TTC549 (cell line): ENCODE results near the gene RCAN2.

Experiments used
- FAIRE-seq: peaks from 2 replicates; lab custom pipeline; 2012; peaks lifted over from hg19 to GRCh38; lab: Jason Lieb, UNC

Gene RCAN2

DNA sequence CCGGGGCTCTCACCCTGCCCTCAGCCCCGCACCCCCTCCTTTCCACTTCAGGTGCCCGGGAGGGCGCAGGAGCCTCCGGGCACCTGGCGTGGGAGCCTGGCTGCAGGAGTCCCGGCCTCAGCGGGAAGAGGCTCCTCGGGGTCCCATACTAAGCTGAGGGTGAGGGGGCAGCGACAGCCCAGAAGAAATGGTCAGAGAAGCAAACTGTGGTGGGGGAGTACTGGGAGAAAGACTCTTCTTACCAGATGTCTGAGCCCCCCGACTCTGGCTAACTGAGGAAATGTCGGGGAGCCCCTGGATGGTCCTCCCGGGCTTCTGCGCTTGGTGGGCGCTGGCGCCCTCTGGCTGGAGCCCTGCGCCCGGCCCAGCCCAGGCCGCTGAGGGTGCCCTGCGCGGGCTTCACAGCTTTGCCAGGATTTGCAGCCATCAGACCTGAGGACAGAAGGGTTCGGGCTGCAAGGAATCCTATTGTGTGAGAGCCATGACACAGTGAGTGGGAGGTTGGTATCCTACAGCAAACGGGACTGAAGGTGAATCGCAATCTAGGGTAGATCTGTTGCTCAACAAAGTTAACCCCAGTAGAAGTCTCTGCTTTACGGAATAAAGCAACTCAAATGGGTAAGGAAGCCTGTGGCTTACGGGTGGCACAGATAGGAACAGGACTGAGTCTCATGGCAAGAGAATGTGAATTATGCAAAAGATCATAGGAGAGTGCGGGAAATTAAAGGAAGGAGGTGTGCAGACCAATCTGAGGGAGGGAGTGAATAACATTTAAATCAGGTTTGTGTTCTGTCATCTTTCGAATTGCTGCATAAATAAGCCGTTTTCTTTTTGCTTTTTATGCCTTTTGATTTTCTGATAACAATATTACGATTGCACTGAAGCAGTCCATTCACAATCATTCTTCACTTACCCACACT is 639 bp upstream of the RCAN2 start:
- no peak for FAIRE-seq

DNA sequence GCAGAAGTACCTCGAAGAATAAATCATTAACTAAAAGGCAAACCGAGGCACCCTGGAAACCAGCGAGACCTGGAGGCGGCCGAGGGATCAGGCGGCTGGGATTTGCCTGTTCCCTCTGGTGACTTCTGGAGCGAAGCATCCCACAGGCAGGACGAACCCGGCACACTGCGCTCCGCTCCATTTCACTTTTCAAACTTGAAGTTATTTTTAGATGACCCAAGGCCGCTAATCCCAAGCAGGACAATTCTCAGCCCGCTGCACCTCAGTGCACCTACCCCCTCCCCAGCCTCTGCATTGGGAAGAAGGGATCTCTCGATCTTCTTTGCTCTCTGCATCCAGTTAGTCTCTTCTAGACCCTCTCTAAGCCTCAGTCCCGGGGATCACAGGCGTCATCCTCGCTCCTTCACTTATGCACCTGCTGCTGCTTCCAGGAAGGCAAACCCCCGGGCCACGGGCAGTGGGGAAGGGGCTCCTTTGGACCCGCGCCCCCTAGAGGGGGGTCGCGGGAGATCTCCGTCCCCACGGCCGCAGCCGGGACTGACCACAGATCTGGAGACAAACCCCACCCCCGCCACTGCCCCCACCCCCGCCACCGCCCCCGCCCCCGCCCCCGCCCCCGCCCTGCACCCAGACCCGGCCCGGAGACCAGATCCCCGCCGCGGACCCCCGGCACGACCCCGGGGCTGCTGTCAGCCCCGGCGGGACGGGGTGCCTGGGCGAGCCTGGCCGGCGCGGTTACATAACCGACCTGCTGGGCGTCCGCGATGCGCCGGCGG is 636 bp downstream of the RCAN2 start:
- FAIRE-seq: no peak

DNA sequence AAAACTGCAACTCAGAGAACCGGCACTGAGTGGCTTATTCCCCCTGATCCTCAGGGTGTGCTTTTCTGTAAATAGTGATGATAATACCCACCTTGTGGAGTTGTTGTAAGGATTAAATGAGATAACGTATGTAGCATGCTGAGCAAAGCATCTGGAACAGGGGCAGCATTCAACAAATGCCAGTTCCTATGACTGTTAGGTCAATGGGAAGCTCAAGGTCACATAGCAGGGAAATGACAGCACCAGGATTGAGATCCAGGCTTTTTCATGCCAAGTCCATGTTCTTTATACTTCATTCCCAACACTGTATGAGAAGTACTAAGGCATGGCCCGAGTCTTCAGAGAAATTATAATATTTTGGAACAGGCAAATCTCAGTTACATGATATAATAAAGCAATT is 5.1 kb downstream of the RCAN2 start:
- no peak for FAIRE-seq

DNA sequence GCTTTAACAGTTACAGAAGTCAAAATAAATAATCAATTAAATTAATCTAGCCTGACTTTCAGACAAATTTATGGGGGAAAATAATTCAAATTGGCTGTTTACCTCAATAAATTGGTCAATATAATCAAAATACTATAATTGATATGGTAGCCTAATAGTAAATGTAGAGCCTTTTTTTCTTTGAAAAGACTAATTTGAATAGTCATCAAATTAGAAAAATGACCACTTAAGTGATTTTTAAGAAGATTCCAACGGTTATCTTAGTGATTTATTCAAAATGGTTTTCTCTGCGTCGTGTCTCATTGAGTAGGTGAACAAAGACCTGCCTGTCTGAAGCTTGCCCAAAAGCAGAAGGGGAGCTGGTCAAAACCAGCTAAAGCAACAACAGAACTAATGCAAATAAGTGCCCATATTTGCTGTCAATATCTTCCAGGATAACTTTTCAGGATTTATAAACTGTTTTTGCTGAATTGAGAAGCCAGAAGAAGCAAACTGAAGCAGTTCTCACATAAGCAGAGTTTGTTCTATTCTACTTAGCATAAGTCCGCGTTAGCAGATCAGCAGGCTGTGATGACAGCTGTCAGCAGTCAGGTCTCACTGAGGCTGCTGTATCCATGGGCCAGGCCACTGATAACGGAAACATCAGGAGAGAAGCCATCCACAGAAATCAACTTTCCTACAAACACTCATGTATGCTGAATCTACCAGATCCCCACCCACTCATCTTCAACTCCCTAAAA is 7.0 kb downstream of the RCAN2 start:
- no peak for FAIRE-seq

DNA sequence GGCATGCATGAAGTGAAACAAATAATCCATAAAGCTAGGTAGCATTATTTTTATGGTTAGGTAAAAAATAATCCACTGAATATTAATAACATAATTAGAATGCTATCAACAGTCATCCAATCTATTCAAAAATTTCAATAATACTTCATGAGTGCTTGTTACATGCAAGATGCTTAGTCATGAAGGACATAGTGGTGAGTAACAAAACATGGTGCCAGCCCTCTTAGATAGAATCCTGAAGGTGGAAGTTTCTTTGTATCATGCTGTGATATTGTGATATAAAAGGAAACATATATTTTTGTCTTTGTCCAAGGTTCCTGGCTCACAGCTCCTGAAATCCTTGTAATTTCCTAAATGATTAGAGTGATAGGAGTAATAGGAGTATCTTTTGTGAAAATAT is 14.9 kb downstream of the RCAN2 start:
- no peak for FAIRE-seq

DNA sequence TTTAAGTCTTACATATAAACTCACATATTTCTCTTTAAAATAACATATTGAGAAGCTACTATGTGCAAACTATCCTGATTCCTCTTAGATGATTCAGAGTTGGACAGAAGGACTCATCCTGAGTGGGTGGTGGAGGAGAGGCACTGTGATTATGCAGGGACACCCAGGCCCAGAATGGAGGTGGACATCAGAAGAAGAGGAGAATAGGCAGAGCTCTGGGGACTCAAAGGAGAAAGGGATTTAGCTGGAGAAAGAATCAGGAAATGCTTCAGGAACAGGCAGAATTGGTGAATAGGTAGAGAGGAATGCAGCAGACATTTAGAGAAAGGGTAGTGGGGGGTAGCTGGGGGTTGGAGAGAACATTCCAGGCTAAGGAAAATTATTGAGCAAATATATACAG is 17.4 kb downstream of the RCAN2 start:
- no peak for FAIRE-seq

DNA sequence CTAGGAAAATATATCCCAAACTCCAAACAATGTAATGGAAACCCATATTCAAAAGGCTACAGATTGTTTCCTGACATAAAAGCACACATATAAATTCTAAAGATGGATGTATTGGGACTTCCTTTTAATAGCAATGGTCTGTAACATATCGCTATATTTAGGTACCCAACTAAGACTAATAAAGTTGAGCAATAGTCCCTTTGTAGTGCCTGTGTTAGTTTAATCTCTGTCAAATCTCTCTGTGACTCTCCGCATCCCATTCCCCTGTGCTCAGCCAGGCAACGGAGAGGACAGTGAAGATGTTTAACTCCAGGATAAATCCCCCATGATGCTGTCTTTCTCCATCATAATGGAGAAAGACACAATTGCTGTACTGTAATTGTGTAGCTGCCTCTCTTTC is 19.0 kb downstream of the RCAN2 start:
- no peak for FAIRE-seq

DNA sequence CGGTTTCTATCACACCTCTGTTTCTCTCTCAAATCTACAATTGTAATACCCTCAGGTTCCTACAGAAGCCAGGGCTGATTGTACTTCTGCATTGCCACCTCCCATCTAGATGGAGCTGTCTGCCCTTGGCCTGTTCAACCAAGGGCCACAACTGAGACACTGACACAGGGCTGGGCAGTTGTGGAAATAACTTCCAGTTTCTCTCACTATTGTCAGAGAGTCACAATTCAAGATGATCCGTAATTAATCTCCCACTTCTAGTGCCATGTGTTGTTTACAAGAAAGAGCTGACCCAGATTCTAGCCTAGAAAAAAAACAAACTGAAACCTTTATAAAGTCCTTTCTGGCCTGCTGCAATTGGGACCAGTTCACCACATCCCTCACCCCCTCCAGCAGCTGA is 22.2 kb downstream of the RCAN2 start:
- FAIRE-seq: no peak

DNA sequence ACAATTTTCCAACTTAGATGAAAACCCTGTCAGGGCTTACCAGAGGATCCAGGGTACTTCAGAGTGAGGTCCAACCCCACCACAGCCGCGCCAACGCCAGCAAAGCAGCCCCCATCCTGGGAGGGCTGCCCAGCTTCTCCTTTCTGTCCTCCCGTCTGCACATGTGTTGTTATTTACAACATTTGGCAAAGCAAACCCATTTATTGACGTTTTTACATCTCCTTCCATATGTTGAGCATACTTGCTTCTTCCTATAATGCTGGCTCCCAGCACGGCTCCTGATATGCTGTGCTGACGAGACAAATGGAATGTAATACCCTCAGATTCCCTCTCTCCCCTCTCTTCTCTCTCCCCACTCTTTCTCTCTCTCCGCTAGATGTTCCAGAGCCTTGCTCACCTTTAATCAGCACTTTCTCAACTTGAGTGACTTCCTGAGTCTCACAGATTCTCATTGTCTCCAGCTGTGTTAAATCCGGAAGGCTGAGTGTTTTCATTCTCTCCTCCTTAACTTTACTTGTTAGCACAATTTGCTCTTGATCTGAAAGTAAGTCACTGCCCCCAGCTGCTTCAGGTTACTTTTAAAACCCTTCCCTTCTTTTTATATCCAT is 22.7 kb downstream of the RCAN2 start:
- no peak for FAIRE-seq

DNA sequence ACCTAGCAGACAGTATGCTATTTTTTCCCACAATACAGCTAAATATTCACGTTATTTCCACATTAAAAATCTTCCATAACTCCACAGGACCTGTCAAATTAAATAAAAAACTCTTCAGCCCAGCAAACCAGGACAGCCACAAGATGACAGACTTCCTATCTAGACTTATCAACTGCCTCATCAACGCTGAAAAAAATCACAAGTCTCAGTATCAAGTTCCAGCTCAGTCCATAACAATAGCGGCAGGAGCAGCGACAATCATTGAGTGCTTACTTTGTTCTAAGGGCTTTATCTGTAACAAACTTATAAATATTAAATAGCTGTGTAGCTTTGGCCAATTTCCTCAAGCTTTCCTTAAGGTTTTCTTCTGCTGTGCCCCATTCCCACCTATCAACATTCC is 24.7 kb downstream of the RCAN2 start:
- no peak for FAIRE-seq

DNA sequence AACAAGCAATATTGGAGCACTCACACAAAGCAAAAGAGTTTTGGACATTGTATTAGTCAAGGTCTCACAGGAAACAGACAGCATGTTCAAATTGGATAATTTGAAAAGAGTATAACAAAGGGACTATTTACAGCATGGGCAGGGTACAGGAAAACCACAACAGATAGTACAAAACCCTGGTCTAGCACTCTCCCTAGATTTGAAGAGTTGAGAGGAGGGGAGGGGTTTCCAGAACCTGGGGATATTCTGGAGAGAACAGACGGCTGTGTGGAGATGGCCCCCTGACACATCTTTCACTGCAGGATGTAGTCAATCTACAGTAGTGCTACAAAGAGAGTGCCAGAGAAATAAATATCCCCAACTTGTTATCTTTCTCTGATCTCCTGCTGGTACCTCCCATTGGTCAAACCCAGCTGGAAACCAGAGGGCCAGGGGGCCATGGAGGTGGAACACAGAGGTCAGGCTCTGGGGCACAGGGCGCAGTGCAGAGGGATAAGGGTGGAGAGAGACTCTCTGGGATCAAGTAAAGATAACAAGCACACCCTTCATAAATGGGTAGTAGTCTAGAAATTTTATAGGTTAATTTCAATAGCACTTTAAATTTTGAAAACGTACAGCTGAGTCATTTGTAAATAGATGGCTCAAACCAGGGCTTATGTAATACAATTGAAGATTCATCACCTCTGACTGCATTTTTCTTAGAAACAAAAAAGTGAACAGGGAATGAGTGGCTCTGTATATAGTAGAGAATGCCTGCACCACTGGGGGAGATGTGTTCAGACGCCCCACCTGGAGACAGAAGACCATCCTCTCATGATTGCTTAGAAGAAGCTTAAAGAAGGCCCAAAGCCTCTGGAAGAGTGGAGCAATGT is 25.7 kb downstream of the RCAN2 start:
- no peak for FAIRE-seq

DNA sequence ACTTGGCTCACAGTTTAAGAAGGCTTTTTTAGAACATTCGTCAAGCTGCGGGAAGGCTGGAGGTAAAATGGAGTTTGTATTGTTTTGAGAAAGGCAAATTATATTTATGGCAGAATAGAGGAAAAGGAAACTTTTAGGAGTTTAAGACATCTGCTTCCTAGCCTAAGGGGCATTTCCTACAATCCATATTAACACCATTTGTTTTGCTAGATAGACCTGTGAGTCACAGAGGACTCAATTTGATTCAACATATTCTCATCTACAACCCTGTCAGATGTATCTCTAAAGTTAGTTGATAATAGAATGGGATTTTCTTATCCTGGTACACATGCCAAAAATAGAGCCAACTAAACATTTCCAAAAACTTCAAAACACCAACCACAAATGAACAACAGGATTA is 35.0 kb downstream of the RCAN2 start:
- no peak for FAIRE-seq

DNA sequence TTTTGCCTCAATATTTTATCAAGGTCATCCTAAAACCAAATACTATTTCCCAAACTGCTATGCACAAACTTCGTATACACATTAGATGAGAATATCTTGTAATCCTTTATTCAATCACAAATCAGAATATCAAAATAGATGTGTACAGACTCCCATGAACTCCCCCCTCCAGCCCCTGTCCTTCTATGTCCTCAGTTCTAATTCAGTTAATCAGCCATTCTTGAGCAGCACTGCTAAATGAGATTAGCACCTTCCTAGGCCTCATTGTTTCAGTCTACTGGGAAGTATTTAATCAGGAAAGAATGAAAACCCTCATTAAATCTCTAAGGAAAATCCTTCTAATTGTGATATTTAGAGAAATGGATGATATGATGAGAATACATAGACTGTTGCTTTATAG is 36.6 kb downstream of the RCAN2 start:
- no peak for FAIRE-seq

DNA sequence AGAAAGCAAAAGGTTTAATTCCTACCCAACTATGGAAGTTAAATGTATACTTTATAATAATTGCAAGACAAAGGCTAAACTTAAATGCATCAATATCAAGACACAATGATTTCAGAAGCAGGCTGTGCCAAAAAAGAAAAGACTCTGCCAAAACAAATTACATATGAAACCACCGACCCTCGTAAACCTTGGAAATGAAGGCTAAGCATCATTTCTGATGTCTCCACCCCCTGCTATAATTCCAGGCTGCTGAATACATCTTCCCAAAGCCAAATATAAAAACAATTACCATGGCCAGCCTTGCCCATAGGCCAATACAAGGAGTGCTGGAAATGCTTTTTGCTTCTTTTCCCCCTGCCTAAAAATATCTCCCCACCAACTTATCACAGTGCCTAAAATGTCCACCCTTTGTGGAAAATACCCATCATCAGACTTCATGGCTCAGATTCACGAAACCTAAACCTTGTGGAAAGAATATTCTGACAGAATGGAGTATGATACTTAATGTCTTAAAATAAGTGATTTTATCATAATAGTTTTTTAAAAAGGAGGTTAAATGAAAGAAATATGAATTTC is 37.4 kb downstream of the RCAN2 start:
- FAIRE-seq: no peak

DNA sequence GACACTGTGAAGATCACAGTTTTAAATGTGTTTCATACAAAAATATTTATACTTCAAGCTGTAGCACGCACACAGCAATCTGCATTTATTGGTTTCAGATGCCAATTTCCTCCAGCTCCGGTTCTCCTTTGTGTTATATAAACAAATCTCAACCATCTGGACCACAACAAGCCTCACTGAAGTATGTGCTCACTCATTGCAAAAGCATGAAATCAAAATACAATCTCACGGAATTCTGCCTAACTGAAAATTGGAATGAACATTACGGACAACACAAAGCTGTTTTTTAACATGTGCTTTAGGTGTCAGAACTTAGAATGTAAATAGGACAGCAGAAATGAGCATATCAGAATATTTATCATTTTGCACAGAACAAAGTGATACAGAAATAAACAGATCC is 38.0 kb downstream of the RCAN2 start:
- no peak for FAIRE-seq

DNA sequence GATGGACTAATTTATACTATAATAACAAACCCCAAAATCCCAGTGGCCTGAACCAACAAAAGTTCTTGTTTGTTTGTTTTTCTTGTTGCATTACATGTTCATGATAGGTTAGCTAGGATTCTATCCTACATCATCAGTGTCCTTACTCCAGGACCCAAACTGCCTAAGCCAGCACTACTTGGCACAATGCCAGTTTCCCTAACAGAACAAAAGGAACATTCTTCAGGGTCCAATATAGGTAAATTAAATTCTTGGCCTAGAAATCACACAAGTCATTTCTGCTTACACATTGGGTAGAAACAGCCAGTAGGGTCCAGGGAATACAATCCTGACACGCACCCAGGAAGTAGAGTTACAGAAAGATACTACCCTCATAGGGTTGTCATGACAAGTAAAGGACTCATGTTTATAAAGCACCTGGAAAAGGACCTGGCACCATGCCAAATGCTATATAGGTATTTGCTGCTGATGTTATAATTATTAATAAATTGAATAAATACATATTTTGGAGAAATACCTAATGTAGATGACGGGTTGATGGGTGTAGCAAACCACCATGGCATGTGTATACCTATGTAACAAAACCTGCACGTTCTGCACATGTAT is 38.8 kb downstream of the RCAN2 start:
- FAIRE-seq: no peak

DNA sequence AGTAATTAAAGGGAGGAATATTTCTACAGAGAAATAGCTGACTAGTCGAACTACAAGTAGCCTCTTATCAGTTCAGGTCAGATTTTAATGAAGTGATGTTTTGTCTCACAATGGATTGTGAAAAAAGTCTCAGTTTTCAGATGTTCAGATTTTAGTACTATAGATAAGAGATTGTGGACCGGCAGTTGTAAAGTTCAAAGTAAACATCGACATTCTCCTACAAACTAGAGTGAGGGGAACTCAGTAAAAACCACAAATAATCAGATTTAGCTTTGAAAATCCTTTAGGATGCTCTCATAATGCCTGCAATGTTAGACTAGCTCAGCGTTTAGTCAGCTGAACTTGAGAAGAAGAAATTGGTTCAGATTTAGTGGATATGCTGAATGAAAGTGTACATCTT is 39.9 kb downstream of the RCAN2 start:
- no peak for FAIRE-seq

DNA sequence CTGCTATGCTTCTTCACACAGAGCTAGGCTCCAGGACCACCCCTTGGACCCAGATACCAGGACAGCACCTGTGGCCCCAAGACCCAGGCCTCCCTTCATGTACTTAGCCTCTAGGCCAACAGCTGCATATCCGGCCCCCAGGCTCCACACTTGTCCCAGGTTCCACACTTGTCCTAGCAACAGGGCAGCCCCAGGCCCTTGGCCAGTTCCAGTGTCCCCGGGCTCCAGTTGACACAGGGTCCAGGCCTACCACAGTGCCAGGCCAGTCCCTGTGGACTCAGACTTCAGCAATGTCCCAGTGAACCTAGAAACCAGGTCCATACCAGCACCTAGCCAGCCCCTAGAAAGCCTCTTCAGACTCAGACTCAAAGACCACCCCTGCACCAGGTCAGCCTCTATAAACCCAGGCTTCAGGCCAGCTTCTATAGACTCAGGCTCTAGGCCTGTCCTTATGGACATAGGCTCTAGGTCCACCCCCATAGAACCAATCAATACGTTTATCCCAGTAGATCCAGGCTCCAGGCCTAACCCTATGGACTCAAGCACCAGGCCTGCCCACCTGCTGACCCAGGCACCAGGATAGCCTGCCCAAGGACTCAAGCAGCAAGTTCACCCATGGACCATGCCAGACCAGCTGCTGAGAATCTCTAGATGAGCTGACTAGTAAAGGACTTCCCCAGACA is 46.3 kb downstream of the RCAN2 start:
- FAIRE-seq: no peak

DNA sequence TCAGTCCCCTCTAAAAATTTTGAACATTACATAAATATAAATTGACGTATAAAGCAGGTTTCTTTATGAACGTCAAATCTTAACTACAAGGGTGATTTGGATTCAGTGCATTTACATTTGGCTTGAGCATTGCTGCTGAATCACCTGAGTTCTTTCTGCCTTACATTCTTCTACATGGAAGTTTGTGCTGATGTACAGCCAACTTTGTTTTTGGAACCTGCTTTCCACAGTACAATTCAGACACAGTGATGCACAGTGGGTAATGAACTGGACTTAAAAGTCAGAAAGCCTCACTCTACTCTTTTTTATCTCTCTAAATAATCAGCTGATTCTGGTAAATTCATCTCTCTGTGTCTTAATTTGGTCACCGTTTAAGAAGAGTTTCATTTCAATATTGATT is 47.6 kb downstream of the RCAN2 start:
- no peak for FAIRE-seq

DNA sequence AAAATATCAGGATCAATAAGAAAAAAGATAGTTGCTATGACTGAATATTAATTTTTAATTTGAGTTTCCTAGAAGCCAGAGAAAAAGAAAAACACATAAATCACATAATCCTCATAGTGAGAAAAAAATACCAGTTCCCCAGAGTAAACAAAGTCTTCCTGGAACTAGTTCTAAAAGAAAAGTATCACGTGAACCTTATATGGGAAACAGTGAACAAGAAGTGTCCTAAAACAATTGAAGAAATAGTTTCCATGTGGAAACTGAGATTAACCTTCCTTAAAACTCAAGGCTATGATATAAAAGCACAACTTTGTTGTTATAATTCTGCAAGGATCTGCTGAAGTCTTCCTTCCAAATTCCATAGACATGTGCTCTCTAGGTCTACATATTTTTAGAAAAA is 50.6 kb downstream of the RCAN2 start:
- FAIRE-seq: no peak
